Fibroblast of skin of abdomen (primary cell): ENCODE data around the gene RER1. TPM values are rescaled to one million over a fixed set of nuclear protein-coding genes. Genes with fewer than 3 reads are reported as not detected.

Source experiments
- DNase-seq: peaks from one replicate; pipeline ENCODE4 v3.0.0-alpha.2; 2013
- polyA plus RNA-seq, 2 experiments: library from polyadenylated mRNA; unstranded; fragments of 120-200 nt; gene quantifications; one replicate each; pipeline ENCODE4 v1.2.1, GENCODE V29; 2013; ENCODE audit not compliant: insufficient read length in 2 of 2

RER1 gene
- polyA plus RNA-seq (2013, experiment 1 of 2; ENCODE audit: insufficient read length) = 153 TPM
- 150 TPM for polyA plus RNA-seq (2013, experiment 2 of 2; ENCODE audit: insufficient read length)

- DNase-seq = peak; percentile 99
Measured at GRCh38 chr1:2391041-2391930, at the start of gene RER1, which contains the start of gene MORN1. RER1 (plus strand) TSS chr1:2391841; CDS start chr1:2395791, 3,950 bp downstream. MORN1 (minus strand) TSS chr1:2391554; CDS start chr1:2391533, 21 bp downstream.

GRCh38 chr1:2342384-2343022, 49.1 kb upstream of the RER1 start:
- no peak for DNase-seq

GRCh38 chr1:2343023-2343935, 48.4 kb upstream of the RER1 start:
- DNase-seq = no peak

DNA sequence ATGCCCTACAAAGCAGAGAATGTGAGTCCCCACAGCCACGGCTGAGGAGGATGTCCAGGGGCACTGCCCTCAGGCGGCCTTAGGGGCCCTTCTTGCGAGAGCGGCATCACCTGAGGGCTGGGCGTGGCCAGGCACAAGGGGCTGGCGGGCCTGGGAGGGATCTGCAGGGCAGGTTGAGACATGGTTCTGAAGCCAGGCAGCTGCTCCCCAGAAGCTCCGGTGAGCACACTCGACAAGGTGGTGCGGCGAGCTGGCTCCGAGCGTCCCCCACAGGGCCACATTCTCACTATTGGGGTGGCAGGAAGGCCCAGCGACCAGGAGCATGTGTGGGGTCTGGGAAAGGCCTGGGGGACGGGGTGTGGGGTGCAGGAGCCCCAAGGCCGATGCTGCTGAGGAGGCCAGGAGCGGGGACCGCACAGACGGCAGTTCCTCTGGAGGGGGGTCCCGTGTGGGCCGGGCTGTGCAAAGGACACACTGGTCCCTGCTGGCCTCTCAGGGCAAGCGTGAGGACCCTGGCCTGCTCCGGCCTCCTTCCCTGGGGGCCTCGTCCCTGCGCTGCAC, 47.4 kb upstream of the RER1 start:
- DNase-seq = no peak

DNA sequence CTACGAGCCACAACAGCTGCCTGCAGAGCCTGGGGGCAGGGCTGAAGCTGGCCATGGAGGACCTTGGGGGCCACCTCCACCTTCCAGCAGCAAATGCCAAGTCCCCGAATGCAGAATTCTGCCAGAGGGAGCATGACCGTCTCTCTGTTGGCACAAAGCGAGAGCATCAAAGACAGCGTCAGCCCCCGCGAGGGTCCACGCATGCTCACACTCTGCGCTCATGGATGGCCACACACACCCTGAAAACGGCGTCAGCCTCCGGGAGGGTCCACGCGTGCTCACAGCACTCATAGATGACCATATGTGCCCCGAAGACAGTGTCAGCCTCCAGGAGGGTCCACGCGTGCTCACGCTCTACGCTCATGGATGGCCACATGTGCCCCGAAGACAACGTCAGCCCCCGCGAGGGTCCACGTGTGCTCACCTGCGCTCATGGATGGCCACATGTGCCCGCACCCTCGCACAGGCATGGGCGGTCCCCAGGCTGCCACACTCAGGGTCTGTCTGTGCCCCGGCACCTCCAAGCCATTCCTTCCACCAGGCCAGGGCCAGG, 46.8 kb upstream of the RER1 start:
- DNase-seq = no peak

DNA sequence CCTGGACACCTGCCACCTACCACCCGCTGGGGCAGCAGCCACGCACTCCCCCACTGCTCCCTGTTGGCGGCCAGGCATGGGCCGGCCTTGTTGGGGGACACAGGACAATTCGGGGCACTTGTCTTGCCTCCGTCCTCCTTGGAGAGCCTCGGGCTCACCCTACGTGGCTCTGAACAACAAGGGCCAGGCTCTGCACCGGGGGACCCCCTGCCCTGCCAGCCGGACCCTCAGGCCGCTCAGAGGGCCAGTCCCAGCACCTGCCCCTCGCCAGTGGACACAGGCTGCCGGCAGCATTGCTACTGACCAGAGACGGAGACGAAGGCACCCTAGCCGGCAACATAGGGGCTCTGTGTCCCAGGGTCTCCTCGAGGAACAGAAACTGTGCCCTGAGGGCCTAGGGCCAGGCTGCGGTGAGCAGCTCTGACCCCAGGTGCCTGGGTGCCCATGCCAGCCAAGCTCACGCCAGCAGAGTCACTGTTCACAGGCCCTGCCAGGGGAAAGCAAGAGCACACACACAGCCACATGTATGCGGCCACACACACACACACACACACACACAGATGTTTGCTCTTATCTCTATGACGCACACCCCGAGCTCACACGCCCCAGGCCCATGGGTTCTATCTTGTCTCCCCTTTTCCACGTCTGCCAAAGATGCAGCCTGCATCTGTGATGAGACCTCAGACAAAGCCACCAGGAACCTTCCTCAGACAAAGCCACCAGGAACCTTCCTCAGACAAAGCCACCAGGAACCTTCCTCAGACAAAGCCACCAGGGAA, 46.2 kb upstream of the RER1 start:
- DNase-seq = no peak

DNA sequence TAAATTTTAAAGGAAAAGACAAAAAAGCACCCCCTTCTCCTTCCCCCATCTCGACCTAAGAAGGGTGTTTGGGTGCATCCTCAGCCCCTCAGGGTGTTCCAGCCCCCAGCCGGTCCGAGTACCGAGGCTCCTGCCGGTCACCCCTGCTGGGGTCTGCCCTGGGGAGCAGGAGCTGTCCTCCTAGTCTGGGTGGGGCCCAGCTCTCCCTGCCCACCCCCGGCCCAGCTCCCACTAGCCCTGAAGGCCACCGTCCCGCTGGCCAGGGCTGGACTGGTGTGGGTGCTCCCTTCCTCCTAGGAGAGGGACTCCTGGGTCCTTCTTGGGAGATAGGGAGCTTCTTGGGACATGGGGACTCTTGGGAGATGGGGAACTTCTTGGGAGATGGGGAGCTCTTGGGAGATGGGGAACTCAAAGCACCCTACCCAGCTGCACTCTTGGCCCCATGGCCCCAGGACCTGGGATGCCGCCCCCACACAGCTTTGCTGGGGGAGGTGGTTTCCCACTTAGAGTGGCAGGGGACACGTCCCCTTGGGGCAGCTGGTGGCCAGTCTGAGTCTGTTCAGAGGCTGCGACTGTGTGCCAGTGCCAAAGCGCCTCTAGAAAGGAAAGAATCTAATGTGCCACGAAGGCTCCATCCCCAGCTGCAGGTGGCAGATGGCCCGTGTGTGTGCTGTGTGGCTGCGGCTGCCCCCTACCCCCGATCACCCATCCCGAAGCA, 44.8 kb upstream of the RER1 start:
- DNase-seq = no peak

DNA sequence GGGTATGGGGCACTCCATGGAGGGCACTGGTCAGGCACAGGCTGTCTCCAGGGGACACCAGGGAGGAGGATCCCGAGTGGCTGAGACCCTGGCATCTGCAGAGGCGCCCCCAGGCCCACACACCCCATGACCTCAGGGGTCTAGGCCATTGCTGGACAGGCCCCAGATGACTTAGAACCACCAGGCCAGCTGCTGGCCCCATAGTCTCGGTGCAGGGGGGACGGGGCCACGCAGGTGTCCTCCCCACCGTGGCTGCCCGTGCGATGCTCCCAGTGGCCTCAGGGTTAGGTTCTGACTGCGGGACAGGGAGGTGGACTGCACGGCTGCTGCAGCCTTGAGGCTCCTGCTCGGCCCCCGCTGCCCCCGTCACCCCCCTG, 44.2 kb upstream of the RER1 start:
- no peak for DNase-seq

- no peak for DNase-seq
Measured at GRCh38 chr1:2347896-2348295, 43.7 kb upstream of the RER1 start.

DNA sequence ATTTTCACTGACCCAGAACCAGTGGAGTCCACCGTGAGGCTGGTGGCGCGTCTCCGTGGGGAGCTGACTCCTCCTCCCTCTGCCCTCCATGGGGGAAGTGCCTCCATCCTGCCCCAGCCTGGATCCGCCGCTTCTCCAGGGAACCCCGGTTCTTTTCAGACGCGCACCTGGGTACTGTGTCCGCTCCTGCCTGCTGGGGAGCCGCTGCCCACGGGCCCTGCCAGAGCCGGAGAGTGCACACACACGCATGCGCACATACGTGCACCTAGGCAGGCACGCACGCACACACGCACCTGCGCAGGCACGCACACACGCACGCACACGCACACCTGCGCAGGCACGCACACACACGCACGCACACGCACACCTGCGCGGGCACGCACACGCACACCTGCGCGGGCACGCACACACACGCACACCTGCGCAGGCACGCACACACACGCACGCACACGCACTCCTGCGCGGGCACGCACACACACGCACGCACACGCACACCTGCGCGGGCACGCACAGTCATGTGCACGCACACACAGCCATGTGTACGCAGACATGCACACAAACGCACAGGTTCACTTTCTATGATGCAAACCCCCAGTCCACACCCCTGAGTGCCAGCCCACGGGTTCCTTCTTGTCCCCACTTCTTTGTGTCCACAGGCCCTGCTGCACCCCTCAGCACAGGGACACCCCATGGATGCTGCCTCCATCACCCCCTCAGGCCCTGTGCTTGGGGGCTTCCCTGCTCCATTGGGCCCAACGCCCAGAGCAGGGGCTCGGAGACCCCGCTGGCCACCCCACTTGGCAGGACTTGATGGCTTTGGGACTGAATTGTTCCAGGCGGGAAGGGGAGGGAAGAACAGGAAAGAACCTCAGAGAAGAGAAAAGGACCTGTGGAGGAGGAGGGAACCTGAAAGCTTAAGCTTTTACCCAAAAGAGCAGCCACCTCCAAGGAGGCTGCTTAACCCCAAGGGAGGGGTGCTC, 43.0 kb upstream of the RER1 start:
- DNase-seq = no peak

- no peak for DNase-seq
Measured at GRCh38 chr1:2349806-2350205, 41.8 kb upstream of the RER1 start.

DNA sequence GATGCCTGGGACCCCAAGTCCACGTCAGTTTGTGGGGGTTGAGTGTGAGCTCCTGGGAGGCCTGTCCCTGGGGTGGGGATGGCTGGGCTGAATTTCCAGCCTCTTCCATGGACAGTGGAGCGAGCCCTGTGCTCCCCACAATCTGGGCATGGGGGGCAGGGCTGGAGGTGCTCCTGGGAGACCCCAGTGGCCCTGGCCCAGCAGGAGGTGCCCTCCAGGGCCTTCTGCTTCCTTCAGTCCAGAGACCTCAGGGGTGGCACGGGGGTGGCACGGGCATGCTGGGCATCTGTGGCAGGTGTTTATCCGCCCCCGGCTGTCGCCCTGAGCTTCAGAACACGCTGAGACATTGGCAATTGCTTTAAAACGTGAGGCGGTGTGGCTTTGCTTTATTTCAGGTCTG, 41.1 kb upstream of the RER1 start:
- DNase-seq = no peak

DNA sequence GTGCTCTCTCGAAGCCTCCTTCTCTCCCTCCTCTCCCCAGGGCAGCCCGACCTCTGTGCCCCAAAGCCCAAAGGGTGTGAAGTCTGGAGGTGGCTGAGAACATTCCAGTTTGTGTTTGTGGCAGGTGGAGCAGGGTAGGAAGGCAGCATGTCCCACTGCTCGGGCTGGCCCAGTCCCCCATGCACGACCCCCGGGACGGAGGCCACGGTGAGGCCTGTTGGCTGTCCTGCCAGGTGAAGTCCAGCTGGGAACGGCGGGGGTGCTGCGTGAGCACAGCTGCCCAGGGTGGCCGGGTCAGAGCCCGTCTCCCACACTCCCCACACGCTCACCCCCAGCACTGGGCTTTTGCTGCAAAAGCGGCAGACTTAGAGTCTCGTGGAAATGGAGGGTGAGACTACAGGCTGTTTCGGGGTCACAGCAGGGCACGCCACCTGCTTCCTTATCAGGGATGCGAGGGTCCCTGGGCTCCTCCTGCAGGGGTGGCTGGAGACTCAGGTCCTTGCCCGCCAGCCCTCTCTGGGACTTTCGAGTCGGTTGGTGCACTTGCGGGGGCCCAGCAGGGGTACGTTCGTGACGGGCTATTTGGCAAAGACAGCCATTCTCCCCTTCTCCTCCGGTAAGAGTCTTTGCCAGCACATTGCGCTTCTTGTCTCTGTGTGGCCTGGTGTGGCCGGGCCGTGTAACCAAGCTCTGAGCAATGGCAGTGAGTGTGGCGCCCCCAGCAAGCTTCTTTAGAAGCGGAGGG, 40.6 kb upstream of the RER1 start:
- no peak for DNase-seq

DNA sequence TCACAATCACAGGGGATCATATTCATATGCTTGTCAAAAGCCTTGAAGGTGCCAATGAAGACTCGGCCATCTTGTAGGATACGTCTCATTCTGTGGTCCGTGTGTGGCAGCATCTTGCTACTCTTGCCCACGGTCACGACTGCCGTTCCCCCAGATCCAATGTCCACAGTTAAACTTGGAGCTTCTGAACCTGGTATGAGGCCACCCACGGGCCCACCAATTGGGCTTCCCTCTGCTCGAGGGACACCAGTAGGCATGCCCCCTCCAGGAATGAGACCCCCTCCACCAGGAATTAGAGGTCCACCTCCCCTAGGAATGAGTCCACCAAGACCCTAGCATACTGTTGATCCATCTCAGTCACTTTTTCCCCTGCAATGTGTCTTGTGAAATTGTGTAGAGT, 39.9 kb upstream of the RER1 start:
- no peak for DNase-seq

GRCh38 chr1:2352341-2352896, 39.2 kb upstream of the RER1 start:
- DNase-seq = no peak

GRCh38 chr1:2352897-2353550, 38.6 kb upstream of the RER1 start:
- no peak for DNase-seq
